Measurements from ENCODE around the gene FAM53B.
"Not testable (repeated sequence)": the region's sequence is repeated elsewhere in the genome, so short reads cannot be mapped to it uniquely, and the experiment has no call there.

Gene FAM53B

GRCh38 chr10:124592736-124593430 lies 151.3 kb downstream of the FAM53B start:
- DNase-seq, result no peak

- DNase-seq, result no peak
Measured at GRCh38 chr10:124592101-124592500, 152.1 kb downstream of the FAM53B start.

GRCh38 chr10:124591123-124591495 lies 153.1 kb downstream of the FAM53B start:
- DNase-seq, result no peak

GRCh38 chr10:124590216-124591122 lies 153.7 kb downstream of the FAM53B start:
- DNase-seq, result no peak

- no peak for DNase-seq
Measured at GRCh38 chr10:124589491-124590041, 154.6 kb downstream of the FAM53B start.

- DNase-seq, result no peak
Measured at GRCh38 chr10:124588736-124589490, 155.3 kb downstream of the FAM53B start.

- DNase-seq, result not testable (repeated sequence)
Measured at GRCh38 chr10:124588341-124588735, 155.8 kb downstream of the FAM53B start.

GRCh38 chr10:124587811-124588211 lies 156.4 kb downstream of the FAM53B start:
- DNase-seq, result no peak

- no peak for DNase-seq
Measured at GRCh38 chr10:124586142-124586541, 158.0 kb downstream of the FAM53B start.

- no peak for DNase-seq
Measured at GRCh38 chr10:124579011-124579399, 165.2 kb downstream of the FAM53B start.

GRCh38 chr10:124578231-124579010 lies 165.8 kb downstream of the FAM53B start:
- DNase-seq, result no peak

GRCh38 chr10:124577651-124578050 lies 166.5 kb downstream of the FAM53B start:
- DNase-seq, result no peak

GRCh38 chr10:124576526-124577420 lies 167.4 kb downstream of the FAM53B start:
- no peak for DNase-seq

- DNase-seq, result no peak
Measured at GRCh38 chr10:124575107-124576035, 168.8 kb downstream of the FAM53B start.

GRCh38 chr10:124574456-124575070 lies 169.6 kb downstream of the FAM53B start:
- no peak for DNase-seq

- DNase-seq, result no peak
Measured at GRCh38 chr10:124573726-124574455, 170.3 kb downstream of the FAM53B start.

- DNase-seq, result no peak
Measured at GRCh38 chr10:124572751-124573150, 171.4 kb downstream of the FAM53B start.

GRCh38 chr10:124570646-124571045 lies 173.5 kb downstream of the FAM53B start:
- DNase-seq, result no peak

Data from NCI-H1048 (cell line).